Fibroblast of mammary gland (primary cell): ENCODE data around the gene CYP2C18.

ENCODE experiments used
- DNase-seq: peaks from one replicate; pipeline ENCODE4 v3.0.0-alpha.2; 2010; ENCODE audit warnings: low read depth
- H3K4me3 ChIP-seq: 2 replicates; pipeline ENCODE4 v1.5.1; 2011; ENCODE audit warnings: low read depth, mild to moderate bottlenecking, low read length, moderate library complexity; ENCODE audit not compliant: control insufficient read depth
- CTCF ChIP-seq: conservative IDR thresholded peaks from 2 replicates; pipeline ENCODE4 v1.5.1; 2011; ENCODE audit warnings: low read depth, low read length, inconsistent platforms; ENCODE audit not compliant: control insufficient read depth, insufficient read depth

Gene CYP2C18

DNA sequence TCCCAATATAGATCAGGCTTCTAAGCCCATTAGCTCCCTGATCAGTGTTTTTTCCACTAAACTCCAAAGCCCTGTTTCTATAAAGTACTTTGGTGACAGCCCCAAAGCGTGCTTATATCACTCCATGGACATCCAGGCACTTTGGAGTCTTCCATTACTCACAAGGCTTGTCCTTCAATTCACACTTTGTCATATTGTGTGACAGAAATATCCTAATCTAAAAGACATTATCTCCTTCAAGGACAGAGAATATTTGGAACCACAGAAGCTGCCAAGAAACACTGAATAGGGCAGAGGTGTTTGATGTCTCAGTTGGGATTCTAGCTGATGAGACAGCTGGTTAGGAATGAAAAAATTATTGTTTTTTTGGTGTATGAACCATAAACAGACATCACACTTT, 97.3 kb downstream of the CYP2C18 start:
- TF ChIP-seq CTCF: no peak
- no peak for DNase-seq

DNA sequence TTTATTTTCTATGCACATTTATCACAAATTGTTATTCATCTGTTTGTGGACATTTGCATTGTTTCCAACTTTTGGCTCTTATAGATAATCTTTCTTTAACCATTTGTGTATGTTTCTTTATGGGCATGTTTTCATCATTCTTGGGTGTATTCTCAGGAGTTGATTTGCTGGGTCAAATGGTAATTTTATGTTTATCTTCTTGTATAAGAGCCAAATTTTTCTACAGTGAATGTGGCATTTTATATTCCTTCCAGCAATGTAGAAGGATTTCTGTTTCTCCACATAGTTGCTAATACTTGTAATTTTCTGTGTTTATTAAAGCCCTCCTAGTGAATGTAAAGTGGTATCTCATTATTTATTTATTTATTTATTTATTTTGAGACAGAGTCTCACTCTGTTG, 100.7 kb downstream of the CYP2C18 start:
- no peak overlapping the region for H3K4me3 ChIP-seq
- no peak for TF ChIP-seq CTCF
- DNase-seq: no peak

More for the DNA sequence above, 97.3 kb downstream of the CYP2C18 start:
- H3K4me3 ChIP-seq: no peak overlapping the region

DNA sequence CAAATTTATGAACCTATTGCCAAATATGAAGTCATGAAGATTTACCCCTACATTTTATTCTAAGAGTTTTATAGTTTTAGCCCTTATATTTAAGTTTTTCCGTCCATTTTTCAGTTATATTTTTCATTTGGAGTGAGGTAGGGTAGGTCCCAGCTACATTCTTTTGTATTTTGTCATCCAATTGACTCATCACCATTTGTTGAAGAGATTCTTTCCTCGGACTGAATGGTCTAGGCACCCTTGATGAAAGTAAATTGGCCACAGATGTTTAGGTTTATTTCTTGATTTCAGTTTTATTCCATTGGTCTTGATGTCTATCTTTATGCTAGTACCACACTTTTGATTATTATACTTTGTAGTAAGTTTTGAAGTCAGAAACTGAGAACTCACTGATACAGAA, 101.7 kb downstream of the CYP2C18 start:
- H3K4me3 ChIP-seq: no peak overlapping the region
- no peak for DNase-seq
- no peak for TF ChIP-seq CTCF
